Activated B cell treated with CpG ODN at 0.5 μM for 24 hours (primary cell): ENCODE results near the gene C18orf54. TPM values are rescaled to one million over a fixed set of nuclear protein-coding genes. Genes with fewer than 3 reads are reported as not detected.

Experiments
- ATAC-seq: fragments of 200-7000 bp; cut with Tn5 transposase; one replicate; pipeline ENCODE4 v1.10.0; 2021; ENCODE audit warnings: low read depth, mild to moderate bottlenecking, moderate library complexity
- CTCF ChIA-PET: fragments of 350-600 bp; sonication (Branson Sonifier 250); formaldehyde crosslinking; loops from one replicate; lab custom pipeline; 2021; ENCODE audit warnings: antibody characterized with exemption; lab: Charles Lee
- POLR2A ChIA-PET: fragments of 350-600 bp; sonication (Branson Sonifier 250); formaldehyde crosslinking; loops from one replicate; lab custom pipeline; 2021; ENCODE audit warnings: antibody characterized with exemption; lab: Charles Lee
- DNase-seq: peaks from one replicate; pipeline ENCODE4 v3.0.0; 2022
- H3K27ac Mint-ChIP-seq: one replicate; pipeline ENCODE4 v1.8.0; 2020; ENCODE audit warnings: mixed read lengths
- H3K27me3 Mint-ChIP-seq: one replicate; pipeline ENCODE4 v1.8.0; 2021; ENCODE audit warnings: mixed read lengths
- H3K36me3 Mint-ChIP-seq: one replicate; pipeline ENCODE4 v1.8.0; 2021; ENCODE audit warnings: low read depth, mixed read lengths
- H3K4me1 Mint-ChIP-seq: one replicate; pipeline ENCODE4 v1.8.0; 2021; ENCODE audit warnings: mixed read lengths
- H3K4me3 Mint-ChIP-seq: one replicate; pipeline ENCODE4 v1.8.0; 2020; ENCODE audit warnings: mild to moderate bottlenecking, mixed read lengths
- H3K9me3 Mint-ChIP-seq: one replicate; pipeline ENCODE4 v1.8.0; 2020; ENCODE audit warnings: mixed read lengths
- CTCF ChIP-seq: fragments of 200-600 bp; IDR thresholded peaks from one replicate; pipeline ENCODE4 v1.8.0; 2022; ENCODE audit warnings: antibody characterized with exemption, mild to moderate bottlenecking
- intact Hi-C: fragments of 100-400 bp; cut with micrococcal nuclease; formaldehyde crosslinking; loops from one replicate; pipeline ENCODE4 v1.15.1; 2024
- total RNA-seq: library from RNA; stranded (reverse); gene quantifications from 2 replicates; pipeline ENCODE4 v1.2.3, GENCODE V29; 2022

C18orf54 gene
- total RNA-seq, 1 donor from 2014 or later = 1.9 TPM

GRCh38 chr18:54393648-54394294, 36.1 kb downstream of the C18orf54 start:
- ChIA-PET POLR2A (no interaction called here), CTCF (no interaction called here)
- ATAC-seq = no peak
- DNase-seq = no peak
- no peak for TF ChIP-seq CTCF
- Mint-ChIP-seq H3K9me3 (no peaks in the 10 kb centered on the region), H3K27me3 (peaks cover 4% of the 10 kb centered on the region), H3K4me1 (peaks cover 2% of the 10 kb centered on the region), H3K27ac (no peak overlapping the region), H3K36me3 (no peaks in the 10 kb centered on the region), H3K4me3 (no peak overlapping the region)
- intact Hi-C loops = loop anchor here (2.0 kb wide), 1 partner anchor 37 kb away; the partner anchor contains the start of genes C18orf54 and STARD6

- intact Hi-C loops = no loop called here
- DNase-seq = no peak
- no peak for TF ChIP-seq CTCF
- H3K27ac Mint-ChIP-seq = no peak overlapping the region
- ATAC-seq = no peak
- no peaks in the 10 kb centered on the region for H3K9me3 Mint-ChIP-seq
- H3K27me3 Mint-ChIP-seq = peaks cover 4% of the 10 kb centered on the region
- peaks cover 2% of the 10 kb centered on the region for H3K4me1 Mint-ChIP-seq
- H3K36me3 Mint-ChIP-seq = no peaks in the 10 kb centered on the region
- ChIA-PET POLR2A (no interaction called here), CTCF (no interaction called here)
- no peak overlapping the region for H3K4me3 Mint-ChIP-seq
Measured at GRCh38 chr18:54396760-54397159, 39.1 kb downstream of the C18orf54 start.

DNA sequence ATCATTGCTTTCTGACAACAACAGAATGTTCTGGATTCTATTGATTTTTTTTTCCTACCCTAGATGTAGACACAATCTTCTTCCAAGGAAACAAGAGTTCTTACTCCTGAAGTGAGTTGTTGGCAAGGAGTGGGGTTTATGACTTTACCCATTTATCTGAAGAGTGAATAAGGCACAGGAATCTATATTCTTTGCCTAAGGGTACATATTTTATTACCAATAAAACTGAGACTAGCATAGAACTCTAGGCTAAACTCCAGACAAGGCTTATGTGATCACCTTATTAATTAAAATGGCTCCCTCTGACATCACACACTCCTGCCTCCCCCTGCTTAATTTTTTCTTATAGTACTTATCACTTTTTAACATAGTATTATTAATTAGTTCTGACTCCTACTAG, 47.6 kb downstream of the C18orf54 start:
- intact Hi-C loops = no loop called here
- TF ChIP-seq CTCF = no peak
- Mint-ChIP-seq H3K9me3 (no peaks in the 10 kb centered on the region), H3K36me3 (no peaks in the 10 kb centered on the region), H3K4me1 (no peaks in the 10 kb centered on the region), H3K4me3 (no peak overlapping the region), H3K27ac (no peak overlapping the region), H3K27me3 (peaks cover 26% of the 10 kb centered on the region)
- DNase-seq = no peak
- POLR2A ChIA-PET = no interaction called here
- no peak for ATAC-seq
- CTCF ChIA-PET = no interaction called here

- ATAC-seq = no peak
- Mint-ChIP-seq H3K4me1 (no peaks in the 10 kb centered on the region), H3K27ac (no peak overlapping the region), H3K9me3 (no peaks in the 10 kb centered on the region), H3K27me3 (peaks cover 23% of the 10 kb centered on the region), H3K4me3 (no peak overlapping the region), H3K36me3 (no peaks in the 10 kb centered on the region)
- no peak for TF ChIP-seq CTCF
- no peak for DNase-seq
- ChIA-PET POLR2A (no interaction called here), CTCF (no interaction called here)
- intact Hi-C loops = no loop called here
Measured at GRCh38 chr18:54411781-54412180, 54.1 kb downstream of the C18orf54 start.

GRCh38 chr18:54415086-54415485, 57.4 kb downstream of the C18orf54 start:
- Mint-ChIP-seq H3K4me1 (no peaks in the 10 kb centered on the region), H3K27me3 (peaks cover 18% of the 10 kb centered on the region), H3K36me3 (no peaks in the 10 kb centered on the region), H3K4me3 (no peak overlapping the region), H3K9me3 (no peaks in the 10 kb centered on the region), H3K27ac (no peak overlapping the region)
- ChIA-PET POLR2A (no interaction called here), CTCF (no interaction called here)
- intact Hi-C loops = no loop called here
- DNase-seq (no peak), ATAC-seq (no peak)
- TF ChIP-seq CTCF = no peak
